H1 (cell line): ENCODE results near the gene NTRK1. TPM values are rescaled to one million over a fixed set of nuclear protein-coding genes. Genes with fewer than 3 reads are reported as not detected.

ENCODE experiments used
- CTCF ChIA-PET: fragments of 300-600 bp; sonication (Branson Sonifier 250); formaldehyde crosslinking; loops from one replicate; lab custom pipeline; 2021; ENCODE audit not compliant: partially characterized antibody; lab: Charles Lee
- POLR2A ChIA-PET: fragments of 300-600 bp; sonication (Branson Sonifier 250); formaldehyde crosslinking; loops from one replicate; lab custom pipeline; 2021; ENCODE audit warnings: inconsistent platforms; ENCODE audit not compliant: partially characterized antibody; lab: Charles Lee
- DNase-seq, 2 experiments: peaks; one replicate each; pipeline versions ENCODE4 v3.0.0 to v3.0.0-alpha.2; 2010 to 2022; ENCODE audit warnings: low spot score in 2 of 2, low read depth in 1 of 2, mixed read lengths in 1 of 2
- FAIRE-seq: peaks from 2 replicates; lab custom pipeline; 2011; peaks lifted over from hg19 to GRCh38; lab: Jason Lieb, UNC
- H2AFZ ChIP-seq: 2 replicates; pipeline ENCODE4 v1.8.1; 2012; ENCODE audit warnings: low read length, inconsistent platforms
- H2AK5ac ChIP-seq: 2 replicates; pipeline ENCODE4 v1.6.1; 2013; ENCODE audit warnings: low read depth, low read length
- H2BK120ac ChIP-seq: replicated peaks from 2 replicates; pipeline ENCODE3; 2013; ENCODE audit warnings: low read depth, low read length, inconsistent platforms
- H2BK12ac ChIP-seq: 2 replicates; pipeline ENCODE4 v1.6.1; 2013; ENCODE audit warnings: low read depth, low read length
- H2BK15ac ChIP-seq: 2 replicates; pipeline ENCODE4 v1.6.1; 2013; ENCODE audit warnings: low read length
- H2BK20ac ChIP-seq: 2 replicates; pipeline ENCODE4 v1.6.1; 2013; ENCODE audit warnings: low read length
- H2BK5ac ChIP-seq: 2 replicates; pipeline ENCODE4 v1.6.1; 2013; ENCODE audit warnings: low read depth, low read length
- H3K14ac ChIP-seq: 2 replicates; pipeline ENCODE4 v1.6.1; 2013; ENCODE audit warnings: inconsistent platforms; ENCODE audit not compliant: insufficient read length
- H3K18ac ChIP-seq: 2 replicates; pipeline ENCODE4 v1.6.1; 2013; ENCODE audit warnings: low read length; ENCODE audit errors: extremely low read depth
- H3K23ac ChIP-seq: 2 replicates; pipeline ENCODE4 v1.6.1; 2013; ENCODE audit warnings: inconsistent platforms; ENCODE audit not compliant: insufficient read length
- H3K23me2 ChIP-seq: 2 replicates; pipeline ENCODE4 v1.6.1; 2013; ENCODE audit warnings: low read depth, low read length
- H3K27ac ChIP-seq: 2 replicates; pipeline ENCODE4 v1.6.1; 2011; ENCODE audit warnings: low read depth, low read length, inconsistent platforms
- H3K27me3 ChIP-seq, 4 experiments: replicated peaks in 1 of 4; 1 replicate in 1 of 4; 2 replicates in 3 of 4; pipeline versions ENCODE4 v1.6.1 to v1.8.1; 2011 to 2013; ENCODE audit warnings: low read length in 3 of 4, mild to moderate bottlenecking in 3 of 4, inconsistent platforms in 2 of 4, mixed read lengths in 2 of 4, moderate library complexity in 1 of 4; ENCODE audit not compliant: control insufficient read depth in 3 of 4, insufficient read depth in 3 of 4; ENCODE audit errors: extremely low read depth in 1 of 4
- H3K36me3 ChIP-seq, 4 experiments: 2 replicates each; pipeline versions ENCODE4 v1.6.1 to v1.8.1; 2011 to 2013; ENCODE audit warnings: mild to moderate bottlenecking in 4 of 4, low read length in 3 of 4, moderate library complexity in 2 of 4, control low read depth in 1 of 4, inconsistent platforms in 1 of 4; ENCODE audit not compliant: insufficient read depth in 4 of 4, control insufficient read depth in 2 of 4
- H3K4ac ChIP-seq: replicated peaks from 2 replicates; pipeline ENCODE3; 2013; ENCODE audit warnings: low read length, low read depth, mixed read lengths, inconsistent platforms; ENCODE audit not compliant: insufficient read length
- H3K4me1 ChIP-seq, 4 experiments: replicated peaks in 1 of 4; 1 replicate in 1 of 4; 2 replicates in 3 of 4; pipeline versions ENCODE4 v1.6.1 to v1.8.1; 2011 to 2013; ENCODE audit warnings: low read length in 3 of 4, inconsistent platforms in 2 of 4, mixed read lengths in 1 of 4; ENCODE audit not compliant: insufficient read depth in 4 of 4, control insufficient read depth in 3 of 4
- H3K4me2 ChIP-seq, 2 experiments: 2 replicates each; pipeline versions ENCODE4 v1.6.1 to v1.8.1; 2011 to 2013; ENCODE audit warnings: low read depth in 2 of 2, low read length in 2 of 2, control low read depth in 1 of 2, inconsistent platforms in 1 of 2, mild to moderate bottlenecking in 1 of 2; ENCODE audit not compliant: insufficient read depth in 1 of 2
- H3K4me3 ChIP-seq, 4 experiments: fragments of 200-600, 300-600 bp in 1 of 4; sonication (generic), shearing (Covaris generic), sonication (Bioruptor Twin) in 1 of 4; 2 replicates each; pipeline versions ENCODE4 v1.5.1 to v1.8.1; 2011 to 2016; ENCODE audit warnings: low read length in 4 of 4, low read depth in 3 of 4, control low read depth in 2 of 4, inconsistent platforms in 2 of 4, mild to moderate bottlenecking in 2 of 4, mixed read lengths in 1 of 4, moderate library complexity in 1 of 4; ENCODE audit not compliant: insufficient read depth in 2 of 4; ENCODE audit errors: extremely low read depth in 1 of 4
- H3K56ac ChIP-seq: replicated peaks from 2 replicates; pipeline ENCODE3; 2013; ENCODE audit warnings: low read depth, mild to moderate bottlenecking, mixed read lengths, low read length, inconsistent platforms; ENCODE audit not compliant: insufficient read length
- H3K79me1 ChIP-seq: 2 replicates; pipeline ENCODE4 v1.6.1; 2013; ENCODE audit warnings: low read depth, low read length, control low read depth
- H3K79me2 ChIP-seq, 2 experiments: 2 replicates each; pipeline versions ENCODE4 v1.6.1 to v1.8.1; 2012 to 2013; ENCODE audit warnings: low read length in 2 of 2, mild to moderate bottlenecking in 2 of 2, inconsistent platforms in 1 of 2; ENCODE audit not compliant: insufficient read depth in 2 of 2, control insufficient read depth in 1 of 2
- H3K9ac ChIP-seq, 4 experiments: replicated peaks in 1 of 4; 1 replicate in 1 of 4; 2 replicates in 3 of 4; pipeline versions ENCODE4 v1.6.1 to v1.8.1; 2011 to 2013; ENCODE audit warnings: low read depth in 3 of 4, low read length in 3 of 4, control low read depth in 2 of 4, mild to moderate bottlenecking in 2 of 4, moderate library complexity in 2 of 4, inconsistent platforms in 1 of 4; ENCODE audit errors: extremely low read depth in 1 of 4
- H3K9me3 ChIP-seq, 2 experiments: 2 replicates each; pipeline versions ENCODE4 v1.6.1 to v1.8.1; 2012 to 2013; ENCODE audit warnings: mild to moderate bottlenecking in 2 of 2, moderate library complexity in 2 of 2, control low read depth in 1 of 2, inconsistent platforms in 1 of 2, low read depth in 1 of 2, low read length in 1 of 2, mixed read lengths in 1 of 2; ENCODE audit not compliant: insufficient read depth in 2 of 2
- H4K20me1 ChIP-seq, 2 experiments: replicated peaks in 1 of 2; 2 replicates each; pipeline versions ENCODE3 to v1.8.1; 2011 to 2013; ENCODE audit warnings: inconsistent platforms in 2 of 2, low read length in 2 of 2, mild to moderate bottlenecking in 1 of 2; ENCODE audit not compliant: insufficient read depth in 2 of 2, control insufficient read depth in 1 of 2
- H4K5ac ChIP-seq: 2 replicates; pipeline ENCODE4 v1.6.1; 2013; ENCODE audit warnings: low read length, low read depth, mixed read lengths, inconsistent platforms; ENCODE audit not compliant: insufficient read length
- H4K8ac ChIP-seq: 2 replicates; pipeline ENCODE4 v1.8.0; 2013; ENCODE audit warnings: mild to moderate bottlenecking, moderate library complexity, low read length, inconsistent platforms; ENCODE audit not compliant: insufficient read depth; ENCODE audit errors: extremely low read depth
- H4K91ac ChIP-seq: replicated peaks from 2 replicates; pipeline ENCODE3; 2013; ENCODE audit warnings: low read length, mixed read lengths, inconsistent platforms; ENCODE audit not compliant: insufficient read length
- CBX5 ChIP-seq: fragments of 300-800, 300-1000 bp; sonication (generic); IDR thresholded peaks from 2 replicates; pipeline ENCODE4 v1.7.1; 2016; ENCODE audit warnings: antibody characterized with exemption, low read length, low read depth
- CBX8 ChIP-seq: fragments of 300-800, 300-1000 bp; sonication (generic); IDR thresholded peaks from 2 replicates; pipeline ENCODE4 v1.7.1; 2016; ENCODE audit warnings: low read depth, low read length, borderline replicate concordance
- CEBPB ChIP-seq: IDR thresholded peaks from 2 replicates; pipeline ENCODE4 v1.6.1; 2012; ENCODE audit warnings: low read depth, low read length
- CHD1 ChIP-seq: IDR thresholded peaks from 2 replicates; pipeline ENCODE4 v1.6.1; 2012; ENCODE audit warnings: low read depth, low read length, improper control_type of control experiment
- EZH2 ChIP-seq: fragments of 200-600 bp; sonication (generic); IDR thresholded peaks from 2 replicates; pipeline ENCODE4 v1.7.1; 2012; ENCODE audit warnings: low read depth, mild to moderate bottlenecking, moderate library complexity, low read length, inconsistent platforms; ENCODE audit not compliant: severe bottlenecking
- HDAC2 ChIP-seq, 2 experiments: fragments of 300-600 bp in 1 of 2; sonication (generic) in 1 of 2; IDR thresholded peaks; 2 replicates each; pipeline ENCODE4 v1.6.1; 2011 to 2012; ENCODE audit warnings: low read depth in 2 of 2, low read length in 2 of 2, mild to moderate bottlenecking in 2 of 2, moderate library complexity in 2 of 2, borderline replicate concordance in 1 of 2, inconsistent platforms in 1 of 2
- MAFK ChIP-seq: IDR thresholded peaks from 2 replicates; pipeline ENCODE4 v1.6.1; 2012; ENCODE audit warnings: low read depth, mild to moderate bottlenecking, improper control_type of control experiment, low read length
- POU5F1 ChIP-seq: IDR thresholded peaks from 2 replicates; pipeline ENCODE4 v1.6.1; 2011; ENCODE audit warnings: low read depth, mild to moderate bottlenecking, low read length, moderate library complexity
- SP4 ChIP-seq: IDR thresholded peaks from 2 replicates; pipeline ENCODE4 v1.6.1; 2012; ENCODE audit warnings: low read length, inconsistent platforms
- SUZ12 ChIP-seq: fragments of 200-600 bp; sonication (generic); IDR thresholded peaks from 2 replicates; pipeline ENCODE4 v1.6.1; 2012; ENCODE audit warnings: mild to moderate bottlenecking, inconsistent platforms, low read length, moderate library complexity, mixed read lengths
- TAF1 ChIP-seq: IDR thresholded peaks from 2 replicates; pipeline ENCODE4 v1.6.1; 2011; ENCODE audit warnings: mild to moderate bottlenecking, low read depth, low read length
- WGBS, 2 experiments: shearing (Covaris generic) in 1 of 2; methylation state at CpG; one replicate each; pipeline versions ENCODE4 v1.1.6 to v1.1.7; 2013 to 2015; ENCODE audit warnings: low lambda C conversion rate in 2 of 2, mixed read lengths in 2 of 2, inconsistent platforms in 1 of 2, low coverage in 1 of 2, missing lambda C conversion rate in 1 of 2; ENCODE audit not compliant: insufficient replicate concordance in 2 of 2, insufficient coverage in 1 of 2, insufficient read length in 1 of 2; ENCODE audit errors: extremely low coverage in 1 of 2, missing lambda C conversion rate in 1 of 2; 5-methylcytosine and 5-hydroxymethylcytosine counted together
- polyA plus RNA-seq, 7 experiments: library from polyadenylated mRNA; depleted of rRNA in 3 of 7; stranded (reverse) in 5 of 7; unstranded in 2 of 7; fragments of >200 nt in 5 of 7; fragments of 200-250 nt in 2 of 7; gene quantifications; 1 replicate in 5 of 7; 2 replicates in 1 of 7; 4 replicates in 1 of 7; pipeline versions ENCODE4 v1.2.1 to v1.2.3, GENCODE V29; 2011 to 2013; ENCODE audit warnings: missing spikeins in 2 of 7, mixed read lengths in 2 of 7
- total RNA-seq: library from RNA; stranded (reverse); fragmentation: NEBNext Ultra II Directional; extraction: Animal tissue kit (Norgen Biotek cat#: 25700); gene quantifications from 2 replicates; pipeline ENCODE4 v1.2.1, GENCODE V29; 2021
- TF ChIP-seq, protein P1 (sequence below): IDR thresholded peaks from 2 replicates; pipeline ENCODE4 v1.6.1; 2012; ENCODE audit warnings: inconsistent platforms

NTRK1 gene
- total and polyA plus RNA-seq, 2 of the 8 experiments (the other 6 are each of a cell fraction or from before 2014, with no cell fraction given), result 0.12 to 0.24 TPM

DNA sequence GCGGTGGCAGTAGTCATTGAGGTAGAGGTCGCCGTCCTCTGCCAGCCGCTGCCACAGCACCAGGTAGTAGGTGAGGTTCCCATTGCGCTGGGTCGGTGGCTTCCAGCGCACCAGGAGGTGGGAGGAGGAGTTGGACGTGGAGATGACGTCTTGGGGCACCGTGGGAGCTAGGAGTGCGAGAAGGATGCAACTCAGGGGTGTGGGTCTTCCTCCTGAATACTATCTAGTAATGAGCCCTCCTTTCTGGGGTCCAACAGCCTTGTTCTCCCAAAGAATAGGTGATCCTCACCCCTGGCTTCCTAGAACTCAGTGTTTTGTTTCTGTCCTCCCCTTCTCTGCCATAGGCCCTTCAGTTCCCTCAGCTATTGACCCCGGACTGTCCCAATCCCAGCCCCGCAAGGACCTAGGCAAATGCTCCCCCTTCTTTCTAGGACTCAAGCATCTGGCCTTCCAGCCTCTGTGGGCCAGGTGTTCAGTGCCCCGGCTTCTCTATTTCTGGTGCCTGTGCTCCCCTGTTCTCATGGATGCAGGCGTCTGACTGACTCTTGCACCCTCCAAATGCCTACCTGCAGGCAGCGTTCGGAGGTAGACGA, 14.6 kb upstream of the NTRK1 start:
- no peak overlapping the region for H3K56ac ChIP-seq
- H3K4me2 ChIP-seq, result peak overlapping the region; percentile 87 to 92
- no peak overlapping the region for H2BK20ac ChIP-seq
- H3K18ac ChIP-seq, result no peak overlapping the region
- peak overlapping the region in 1 of 4 experiments; percentile 58; a peak in 2 of 8 replicates for H3K4me3 ChIP-seq
- H2AK5ac ChIP-seq, result no peak overlapping the region
- DNase-seq, result no peak
- no peak overlapping the region for H2AFZ ChIP-seq
- H3K9me3 ChIP-seq, result no peaks in the 10 kb centered on the region
- FAIRE-seq, result no peak
- peaks cover 7 to 19% of the 10 kb centered on the region in 2 experiments for H4K20me1 ChIP-seq
- 0 out of 2 replicates have a peak overlapping the region, but pooled peaks have one; percentile 60 for H2BK12ac ChIP-seq
- H3K27ac ChIP-seq, result no peak overlapping the region
- H2BK120ac ChIP-seq, result no peak overlapping the region
- H3K4me1 ChIP-seq, result peaks cover 0 to 25% (median 12%) of the 10 kb centered on the region in 4 experiments; a peak in 5 of 7 replicates
- CTCF ChIA-PET, result interaction anchor here (0.7 to 25.2 kb wide), 8 partner anchors 13 to 194 kb away, joined by 3 to 719 read pairs (median 4); partner anchors contain the start of genes INSRR, NTRK1 and PEAR1
- H3K27me3 ChIP-seq, result peaks cover 68 to 91% (median 83%) of the 10 kb centered on the region in 4 experiments
- no peak overlapping the region for H2BK15ac ChIP-seq
- POLR2A ChIA-PET, result interaction anchor here (0.6 kb wide), 1 partner anchor 1022 kb away, joined by 4 read pairs; no protein-coding TSS in a partner anchor
- H3K4ac ChIP-seq, result no peak overlapping the region
- H3K9ac ChIP-seq, result no peak overlapping the region
- H4K91ac ChIP-seq, result no peak overlapping the region
- H2BK5ac ChIP-seq, result no peak overlapping the region; the same call in 1 of the 2 replicates
- H3K14ac ChIP-seq, result no peak overlapping the region
- no peaks in the 10 kb centered on the region for H3K79me2 ChIP-seq
- no peak overlapping the region; the same call in 1 of the 2 replicates for H4K8ac ChIP-seq
- 44% methylated on average over 16 of the region's 18 CpGs; no CpG with 5 or more reads in 1 of the 2 experiments for WGBS, 2 experiments
- TF ChIP-seq SP4, result no peak
- TF ChIP-seq POU5F1, result no peak
- TF ChIP-seq, protein P1, sequence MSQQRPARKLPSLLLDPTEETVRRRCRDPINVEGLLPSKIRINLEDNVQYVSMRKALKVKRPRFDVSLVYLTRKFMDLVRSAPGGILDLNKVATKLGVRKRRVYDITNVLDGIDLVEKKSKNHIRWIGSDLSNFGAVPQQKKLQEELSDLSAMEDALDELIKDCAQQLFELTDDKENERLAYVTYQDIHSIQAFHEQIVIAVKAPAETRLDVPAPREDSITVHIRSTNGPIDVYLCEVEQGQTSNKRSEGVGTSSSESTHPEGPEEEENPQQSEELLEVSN, result no peak
- TF ChIP-seq TAF1, result no peak
- TF ChIP-seq CBX5, result no peak
- TF ChIP-seq CBX8, result no peak
- no peak for TF ChIP-seq HDAC2 (IDR thresholded peaks at IDR 0.05; ENCODE audit: borderline replicate concordance in 1 of 2, low read depth in 2 of 2, low read length in 2 of 2)
- TF ChIP-seq EZH2, result peak; percentile 77
- TF ChIP-seq CEBPB, result no peak
- no peak for TF ChIP-seq MAFK
- no peak for TF ChIP-seq CHD1
- TF ChIP-seq SUZ12, result peak; percentile 65; the same call in 1 of the 2 replicates
- H3K79me1 ChIP-seq, result no peaks in the 10 kb centered on the region
- peaks cover 12% of the 10 kb centered on the region for H3K23me2 ChIP-seq
- no peaks in the 10 kb centered on the region for H3K36me3 ChIP-seq
- no peak overlapping the region for H3K23ac ChIP-seq
- H4K5ac ChIP-seq, result no peak overlapping the region
